HepG2 (cell line): ENCODE measurements around the gene CFAP92. TPM values are rescaled to one million over a fixed set of nuclear protein-coding genes. Genes with fewer than 3 reads are reported as not detected.

Experiments
- ATAC-seq: fragments of 200-7000 bp; cut with Tn5 transposase; 3 replicates; pipeline ENCODE4 v1.9.1; 2020; ENCODE audit warnings: mild to moderate bottlenecking, moderate library complexity
- BruUV-seq: library from RNA; stranded (reverse); fragments of 400-500 nt; replicated peaks from 2 replicates; lab custom pipeline; 2021; lab: Mats Ljungman, UMichigan
- CTCF ChIA-PET: fragments of 300-600 bp; formaldehyde crosslinking; extraction: SDS; loops from one replicate; lab custom pipeline; 2021; ENCODE audit warnings: low total read pairs, inconsistent platforms, low intra/inter-chr PET ratio; lab: Yijun Ruan, JAX
- POLR2A ChIA-PET: fragments of 350-600 bp; sonication (Branson Sonifier 250); formaldehyde crosslinking; loops from one replicate; lab custom pipeline; 2020; ENCODE audit warnings: antibody characterized with exemption, inconsistent platforms; lab: Yijun Ruan, JAX
- DNase-seq: peaks from one replicate; pipeline ENCODE4 v3.0.0-alpha.2; 2015; ENCODE audit warnings: low spot score
- FAIRE-seq: peaks from 3 replicates; lab custom pipeline; 2011; peaks lifted over from hg19 to GRCh38; lab: Jason Lieb, UNC
- H2AFZ ChIP-seq: one replicate; pipeline ENCODE4 v1.6.1; 2011; ENCODE audit warnings: low read length, inconsistent platforms
- H3K27ac ChIP-seq: fragments of 300-600 bp; 3 replicates; pipeline ENCODE4 v1.8.0; 2011; ENCODE audit warnings: mixed run types, mild to moderate bottlenecking, mixed read lengths, low read length, inconsistent platforms; ENCODE audit not compliant: insufficient read depth; ENCODE audit errors: extremely low read length
- H3K27me3 ChIP-seq, 2 experiments: fragments of 200-600 bp in 1 of 2; 2 replicates in 1 of 2; 3 replicates in 1 of 2; pipeline versions ENCODE4 v1.6.0 to v1.8.0; 2011; ENCODE audit warnings: low read length in 2 of 2, mild to moderate bottlenecking in 2 of 2, moderate library complexity in 2 of 2, inconsistent platforms in 1 of 2; ENCODE audit not compliant: insufficient read depth in 2 of 2, control insufficient read depth in 1 of 2
- H3K36me3 ChIP-seq, 2 experiments: fragments of 200-600 bp in 1 of 2; replicated peaks in 1 of 2; 2 replicates in 1 of 2; 3 replicates in 1 of 2; pipeline versions ENCODE4 v1.5.1 to v1.8.0; 2011; ENCODE audit warnings: low read length in 2 of 2, inconsistent platforms in 1 of 2; ENCODE audit not compliant: insufficient read depth in 2 of 2, control insufficient read depth in 1 of 2
- H3K4me1 ChIP-seq: 2 replicates; pipeline ENCODE4 v1.5.1; 2012; ENCODE audit warnings: low read length, inconsistent platforms; ENCODE audit not compliant: insufficient read depth
- H3K4me2 ChIP-seq: 2 replicates; pipeline ENCODE4 v1.6.0; 2011; ENCODE audit warnings: low read depth, low read length, inconsistent platforms
- H3K4me3 ChIP-seq, 3 experiments: fragments of 200-600 bp in 1 of 3; sonication (generic), shearing (Covaris generic) in 1 of 3; replicated peaks in 1 of 3; 2 replicates each; pipeline ENCODE4 v1.5.1; 2011 to 2016; ENCODE audit warnings: low read length in 3 of 3, inconsistent platforms in 2 of 3, low read depth in 2 of 3, mild to moderate bottlenecking in 2 of 3, control low read depth in 1 of 3, mixed read lengths in 1 of 3; ENCODE audit not compliant: insufficient read depth in 1 of 3
- H3K79me2 ChIP-seq: one replicate; pipeline ENCODE4 v1.6.1; 2011; ENCODE audit warnings: low read length, inconsistent platforms; ENCODE audit not compliant: insufficient read depth
- H3K9ac ChIP-seq: 2 replicates; pipeline ENCODE4 v1.6.0; 2011; ENCODE audit warnings: mild to moderate bottlenecking, low read depth, low read length, inconsistent platforms; ENCODE audit not compliant: insufficient read depth
- H3K9me3 ChIP-seq: 2 replicates; pipeline ENCODE4 v1.5.1; 2012; ENCODE audit warnings: mild to moderate bottlenecking, low read length
- H4K20me1 ChIP-seq: 2 replicates; pipeline ENCODE4 v1.6.0; 2011; ENCODE audit warnings: inconsistent platforms, mild to moderate bottlenecking, low read length, moderate library complexity; ENCODE audit not compliant: insufficient read depth
- ARNT2 ChIP-seq: sonication (generic); formaldehyde crosslinking; IDR thresholded peaks from 2 replicates; pipeline ENCODE4 v1.8.0; 2022; ENCODE audit warnings: mild to moderate bottlenecking, low read depth, missing genetic modification reagents, moderate library complexity
- HNF4A ChIP-seq: sonication (generic); formaldehyde crosslinking; IDR thresholded peaks from 2 replicates; pipeline ENCODE4 v1.4.0; 2020; ENCODE audit warnings: missing genetic modification reagents
- MAFF ChIP-seq: IDR thresholded peaks from 2 replicates; pipeline ENCODE4 v1.6.1; 2011; ENCODE audit warnings: low read depth, low read length, improper control_type of control experiment
- MLLT10 ChIP-seq: sonication (generic); formaldehyde crosslinking; IDR thresholded peaks from 2 replicates; pipeline ENCODE4 v1.4.0; 2020; ENCODE audit warnings: missing genetic modification reagents
- MYPOP ChIP-seq: sonication (generic); formaldehyde crosslinking; IDR thresholded peaks from 2 replicates; pipeline ENCODE4 v1.8.1; 2023; ENCODE audit warnings: mild to moderate bottlenecking, moderate library complexity, missing genetic modification reagents
- NFATC3 ChIP-seq: sonication (generic); formaldehyde crosslinking; IDR thresholded peaks from 2 replicates; pipeline ENCODE4 v1.5.1; 2020; ENCODE audit warnings: mild to moderate bottlenecking, missing genetic modification reagents
- RFXAP ChIP-seq: sonication (generic); formaldehyde crosslinking; IDR thresholded peaks from 2 replicates; pipeline ENCODE4 v1.4.0; 2020; ENCODE audit warnings: missing genetic modification reagents, borderline replicate concordance
- SOX13 ChIP-seq, 3 experiments: fragments of 450-650 bp in 1 of 3; sonication (generic) in 1 of 3; formaldehyde crosslinking in 1 of 3; IDR thresholded peaks in 2 of 3; conservative IDR thresholded peaks in 1 of 3; 2 replicates each; pipeline versions ENCODE4 v1.5.0 to v1.6.1; 2016 to 2020; ENCODE audit warnings: antibody characterized with exemption in 1 of 3, mild to moderate bottlenecking in 1 of 3, missing compliant biosample characterization in 1 of 3, missing genetic modification reagents in 1 of 3, moderate library complexity in 1 of 3
- ZNF382 ChIP-seq: sonication (generic); formaldehyde crosslinking; IDR thresholded peaks from 2 replicates; pipeline ENCODE4 v1.5.0; 2020; ENCODE audit warnings: missing genetic modification reagents, mild to moderate bottlenecking, borderline replicate concordance
- ZNF7 ChIP-seq: IDR thresholded peaks from 2 replicates; pipeline ENCODE4 v1.6.1; 2016; ENCODE audit warnings: missing biosample characterization, missing genetic modification reagents
- WGBS: methylation state at CpG from one replicate; pipeline ENCODE4 v1.1.6; 2017; ENCODE audit warnings: low lambda C conversion rate; 5-methylcytosine and 5-hydroxymethylcytosine counted together
- in situ Hi-C: cut with HindIII; loops from 2 replicates; pipeline ENCODE4 v1.10.0; 2017; ENCODE audit warnings: low pct_unique_long_range_greater_than_20kb; ENCODE audit not compliant: extremely low pct_ligation_motif_present
- intact Hi-C: fragments of 100-400 bp; cut with micrococcal nuclease; formaldehyde crosslinking; loops from one replicate; pipeline ENCODE4 v1.10.0; 2022; ENCODE audit not compliant: unreplicated experiment
- polyA plus RNA-seq, 8 experiments: library from polyadenylated mRNA; depleted of rRNA in 3 of 8; stranded (reverse) in 7 of 8; unstranded in 1 of 8; fragments of >200 nt; fragmentation: Illumina TruSeq in 4 of 8; extraction: Trizol in 4 of 8; gene quantifications; 2 replicates each; pipeline versions ENCODE4 v1.2.1 to v1.2.3, GENCODE V29; 2011 to 2016; ENCODE audit warnings: low read depth in 4 of 8, missing spikeins in 1 of 8, mixed read lengths in 1 of 8; ENCODE audit not compliant: insufficient read depth in 1 of 8
- total RNA-seq, 5 experiments: library from RNA; depleted of rRNA; stranded (reverse); fragments of >200 nt; fragmentation: Illumina TruSeq; extraction: Trizol; gene quantifications; 2 replicates each; pipeline ENCODE4 v1.2.3, GENCODE V29; 2016; ENCODE audit warnings: low read depth in 1 of 5
- TF ChIP-seq, protein P1 (sequence below): sonication (generic); formaldehyde crosslinking; conservative IDR thresholded peaks from 2 replicates; pipeline ENCODE4 v1.4.0; 2020; ENCODE audit warnings: mild to moderate bottlenecking, missing genetic modification reagents, moderate library complexity
- TF ChIP-seq, protein P2 (sequence below): sonication (generic); formaldehyde crosslinking; IDR thresholded peaks from 2 replicates; pipeline ENCODE4 v1.4.0; 2020; ENCODE audit warnings: missing genetic modification reagents, borderline replicate concordance

Gene CFAP92
- total and polyA plus RNA-seq, 2 of the 13 experiments (the other 11 are each of a cell fraction or from before 2014, with no cell fraction given): 0.18 to 0.46 TPM

GRCh38 chr3:128999102-128999501, 5.2 kb upstream of the CFAP92 start:
- H3K9me3 ChIP-seq: no peaks in the 10 kb centered on the region
- WGBS: 0% methylated on average over 4 of the region's 5 CpGs
- H3K79me2 ChIP-seq: no peaks in the 10 kb centered on the region
- TF ChIP-seq ZNF382 (CRISPR knock-in tag) (no peak), ZNF7 (CRISPR knock-in tag) (peak; percentile 42; the same call in 1 of the 2 replicates), MYPOP (CRISPR knock-in tag) (0 out of 2 replicates have a peak, but pooled peaks have one; percentile 38), HNF4A (CRISPR knock-in tag) (0 out of 2 replicates have a peak, but pooled peaks have one; percentile 8), RFXAP (CRISPR knock-in tag) (no peak), MAFF (no peak), NFATC3 (CRISPR knock-in tag) (no peak), ARNT2 (no peak), SOX13 (IDR thresholded peaks at IDR 0.05) (no peak), SOX13 (CRISPR knock-in tag; conservative IDR thresholded peaks at IDR 0.05 in 1 of 2, IDR thresholded peaks at IDR 0.05 in 1 of 2) (peak in 1 of 2 experiments; percentile 33; a peak in 1 of 4 replicates), MLLT10 (CRISPR knock-in tag) (no peak)
- TF ChIP-seq, protein P1, sequence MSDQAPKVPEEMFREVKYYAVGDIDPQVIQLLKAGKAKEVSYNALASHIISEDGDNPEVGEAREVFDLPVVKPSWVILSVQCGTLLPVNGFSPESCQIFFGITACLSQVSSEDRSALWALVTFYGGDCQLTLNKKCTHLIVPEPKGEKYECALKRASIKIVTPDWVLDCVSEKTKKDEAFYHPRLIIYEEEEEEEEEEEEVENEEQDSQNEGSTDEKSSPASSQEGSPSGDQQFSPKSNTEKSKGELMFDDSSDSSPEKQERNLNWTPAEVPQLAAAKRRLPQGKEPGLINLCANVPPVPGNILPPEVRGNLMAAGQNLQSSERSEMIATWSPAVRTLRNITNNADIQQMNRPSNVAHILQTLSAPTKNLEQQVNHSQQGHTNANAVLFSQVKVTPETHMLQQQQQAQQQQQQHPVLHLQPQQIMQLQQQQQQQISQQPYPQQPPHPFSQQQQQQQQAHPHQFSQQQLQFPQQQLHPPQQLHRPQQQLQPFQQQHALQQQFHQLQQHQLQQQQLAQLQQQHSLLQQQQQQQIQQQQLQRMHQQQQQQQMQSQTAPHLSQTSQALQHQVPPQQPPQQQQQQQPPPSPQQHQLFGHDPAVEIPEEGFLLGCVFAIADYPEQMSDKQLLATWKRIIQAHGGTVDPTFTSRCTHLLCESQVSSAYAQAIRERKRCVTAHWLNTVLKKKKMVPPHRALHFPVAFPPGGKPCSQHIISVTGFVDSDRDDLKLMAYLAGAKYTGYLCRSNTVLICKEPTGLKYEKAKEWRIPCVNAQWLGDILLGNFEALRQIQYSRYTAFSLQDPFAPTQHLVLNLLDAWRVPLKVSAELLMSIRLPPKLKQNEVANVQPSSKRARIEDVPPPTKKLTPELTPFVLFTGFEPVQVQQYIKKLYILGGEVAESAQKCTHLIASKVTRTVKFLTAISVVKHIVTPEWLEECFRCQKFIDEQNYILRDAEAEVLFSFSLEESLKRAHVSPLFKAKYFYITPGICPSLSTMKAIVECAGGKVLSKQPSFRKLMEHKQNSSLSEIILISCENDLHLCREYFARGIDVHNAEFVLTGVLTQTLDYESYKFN (CRISPR knock-in tag): 0 out of 2 replicates have a peak, but pooled peaks have one; percentile 23
- TF ChIP-seq, protein P2, sequence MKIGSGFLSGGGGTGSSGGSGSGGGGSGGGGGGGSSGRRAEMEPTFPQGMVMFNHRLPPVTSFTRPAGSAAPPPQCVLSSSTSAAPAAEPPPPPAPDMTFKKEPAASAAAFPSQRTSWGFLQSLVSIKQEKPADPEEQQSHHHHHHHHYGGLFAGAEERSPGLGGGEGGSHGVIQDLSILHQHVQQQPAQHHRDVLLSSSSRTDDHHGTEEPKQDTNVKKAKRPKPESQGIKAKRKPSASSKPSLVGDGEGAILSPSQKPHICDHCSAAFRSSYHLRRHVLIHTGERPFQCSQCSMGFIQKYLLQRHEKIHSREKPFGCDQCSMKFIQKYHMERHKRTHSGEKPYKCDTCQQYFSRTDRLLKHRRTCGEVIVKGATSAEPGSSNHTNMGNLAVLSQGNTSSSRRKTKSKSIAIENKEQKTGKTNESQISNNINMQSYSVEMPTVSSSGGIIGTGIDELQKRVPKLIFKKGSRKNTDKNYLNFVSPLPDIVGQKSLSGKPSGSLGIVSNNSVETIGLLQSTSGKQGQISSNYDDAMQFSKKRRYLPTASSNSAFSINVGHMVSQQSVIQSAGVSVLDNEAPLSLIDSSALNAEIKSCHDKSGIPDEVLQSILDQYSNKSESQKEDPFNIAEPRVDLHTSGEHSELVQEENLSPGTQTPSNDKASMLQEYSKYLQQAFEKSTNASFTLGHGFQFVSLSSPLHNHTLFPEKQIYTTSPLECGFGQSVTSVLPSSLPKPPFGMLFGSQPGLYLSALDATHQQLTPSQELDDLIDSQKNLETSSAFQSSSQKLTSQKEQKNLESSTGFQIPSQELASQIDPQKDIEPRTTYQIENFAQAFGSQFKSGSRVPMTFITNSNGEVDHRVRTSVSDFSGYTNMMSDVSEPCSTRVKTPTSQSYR: peak; percentile 82; the same call in 1 of the 2 replicates
- no peaks in the 10 kb centered on the region for H4K20me1 ChIP-seq
- no peak overlapping the region for H3K9ac ChIP-seq
- in situ Hi-C loops (no loop called here), intact Hi-C loops (no loop called here)
- H3K27ac ChIP-seq: no peak overlapping the region
- FAIRE-seq: peak; percentile 53
- no peak overlapping the region for H2AFZ ChIP-seq
- H3K36me3 ChIP-seq: no peaks in the 10 kb centered on the region; a peak in 1 of 5 replicates
- H3K27me3 ChIP-seq: peaks cover 1 to 52% of the 10 kb centered on the region in 2 experiments
- peak; percentile 34 for ATAC-seq
- peak overlapping the region in 1 of 3 experiments; percentile 20; a peak in 2 of 6 replicates for H3K4me3 ChIP-seq
- peaks cover 34% of the 10 kb centered on the region for H3K4me1 ChIP-seq
- peak overlapping the region; percentile 66 for H3K4me2 ChIP-seq
- POLR2A ChIA-PET: interaction anchor here (1.2 kb wide), 2 partner anchors 123 to 317 kb away, joined by 4 read pairs; partner anchors contain the start of gene RAB43
- DNase-seq: peak; percentile 27
- CTCF ChIA-PET: no interaction called here
- no TSS peak for BruUV-seq
